ENCODE data around the gene MACROD2. TPM values are rescaled to one million over a fixed set of nuclear protein-coding genes. Genes with fewer than 3 reads are reported as not detected.

Gene MACROD2
- total RNA-seq, 4 donors from 2014 or later, result 2.1 to 28.1 (median 12.6) TPM

DNA sequence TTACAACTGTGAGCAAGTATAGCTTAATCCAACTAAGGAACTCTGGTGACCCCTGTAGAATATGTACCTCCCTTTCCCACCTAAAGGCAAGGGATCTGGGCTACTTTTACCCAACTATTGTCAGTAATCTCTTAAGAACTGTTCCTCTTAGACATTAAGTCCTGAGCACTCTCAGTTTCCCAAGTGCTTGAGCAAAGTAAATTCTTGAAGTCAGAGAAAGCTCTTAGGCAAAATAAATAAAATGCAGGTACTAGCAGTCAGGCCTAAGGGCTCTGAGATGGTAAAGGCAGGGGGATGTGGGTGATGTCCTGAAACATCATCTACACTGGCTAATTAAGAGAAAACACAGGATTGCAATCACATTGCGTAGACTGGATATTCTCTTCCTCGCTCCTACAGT, 788.5 kb downstream of the MACROD2 start:
- Histone ChIP-seq H3K27me3 (no peaks in the 10 kb centered on the region), H3K4me1 (no peaks in the 10 kb centered on the region), H3K4me3 (no peak overlapping the region), H3K9me3 (no peaks in the 10 kb centered on the region), H3K27ac (no peak overlapping the region), H3K36me3 (no peaks in the 10 kb centered on the region)
- no peak for DNase-seq
- intact Hi-C loops (cut with DNase I; ENCODE audit: low total_unique reads), result no loop called here
- TF ChIP-seq, protein P1, sequence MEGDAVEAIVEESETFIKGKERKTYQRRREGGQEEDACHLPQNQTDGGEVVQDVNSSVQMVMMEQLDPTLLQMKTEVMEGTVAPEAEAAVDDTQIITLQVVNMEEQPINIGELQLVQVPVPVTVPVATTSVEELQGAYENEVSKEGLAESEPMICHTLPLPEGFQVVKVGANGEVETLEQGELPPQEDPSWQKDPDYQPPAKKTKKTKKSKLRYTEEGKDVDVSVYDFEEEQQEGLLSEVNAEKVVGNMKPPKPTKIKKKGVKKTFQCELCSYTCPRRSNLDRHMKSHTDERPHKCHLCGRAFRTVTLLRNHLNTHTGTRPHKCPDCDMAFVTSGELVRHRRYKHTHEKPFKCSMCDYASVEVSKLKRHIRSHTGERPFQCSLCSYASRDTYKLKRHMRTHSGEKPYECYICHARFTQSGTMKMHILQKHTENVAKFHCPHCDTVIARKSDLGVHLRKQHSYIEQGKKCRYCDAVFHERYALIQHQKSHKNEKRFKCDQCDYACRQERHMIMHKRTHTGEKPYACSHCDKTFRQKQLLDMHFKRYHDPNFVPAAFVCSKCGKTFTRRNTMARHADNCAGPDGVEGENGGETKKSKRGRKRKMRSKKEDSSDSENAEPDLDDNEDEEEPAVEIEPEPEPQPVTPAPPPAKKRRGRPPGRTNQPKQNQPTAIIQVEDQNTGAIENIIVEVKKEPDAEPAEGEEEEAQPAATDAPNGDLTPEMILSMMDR (IDR thresholded peaks at IDR 0.05), result no peak
- no peak for TF ChIP-seq POLR2A (IDR thresholded peaks at IDR 0.05)

DNA sequence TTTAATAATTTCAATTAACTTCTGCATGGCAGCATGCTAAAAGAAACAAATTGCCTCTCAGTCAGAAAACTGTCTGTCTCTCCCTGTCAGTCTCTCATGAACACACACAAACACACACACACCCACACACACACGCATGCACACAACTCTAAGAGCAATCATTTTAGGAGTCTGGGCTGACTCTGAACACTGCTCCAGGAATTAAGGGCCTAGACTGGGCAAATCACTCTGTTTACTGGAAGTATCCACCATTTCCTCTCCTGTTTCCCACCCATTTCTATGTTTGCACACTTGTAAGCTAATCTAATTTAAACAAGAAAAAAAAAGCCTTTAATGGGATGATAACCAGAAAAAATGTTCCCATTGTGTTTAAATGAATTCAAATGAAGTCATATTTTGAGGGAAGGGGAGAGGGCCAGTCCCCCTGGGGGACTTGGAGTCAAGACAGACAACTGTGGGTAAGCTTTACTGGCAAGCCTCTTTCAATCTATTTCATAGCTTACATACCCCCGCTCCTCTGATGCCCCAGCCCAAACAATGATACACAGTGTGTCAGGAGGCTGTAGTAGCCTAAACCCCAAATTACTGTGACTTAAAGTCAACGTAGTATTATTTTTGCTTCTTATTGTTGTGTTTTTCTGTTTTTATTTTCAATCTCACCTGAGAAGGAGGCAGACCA, 789.9 kb downstream of the MACROD2 start:
- TF ChIP-seq, protein P1 (IDR thresholded peaks at IDR 0.05), result no peak
- TF ChIP-seq POLR2A (IDR thresholded peaks at IDR 0.05), result no peak
- no peak for DNase-seq
- Histone ChIP-seq H3K4me3 (no peak overlapping the region), H3K9me3 (no peaks in the 10 kb centered on the region), H3K27me3 (no peaks in the 10 kb centered on the region), H3K36me3 (no peaks in the 10 kb centered on the region), H3K4me1 (no peaks in the 10 kb centered on the region), H3K27ac (no peak overlapping the region)
- intact Hi-C loops (cut with DNase I; ENCODE audit: low total_unique reads), result no loop called here

DNA sequence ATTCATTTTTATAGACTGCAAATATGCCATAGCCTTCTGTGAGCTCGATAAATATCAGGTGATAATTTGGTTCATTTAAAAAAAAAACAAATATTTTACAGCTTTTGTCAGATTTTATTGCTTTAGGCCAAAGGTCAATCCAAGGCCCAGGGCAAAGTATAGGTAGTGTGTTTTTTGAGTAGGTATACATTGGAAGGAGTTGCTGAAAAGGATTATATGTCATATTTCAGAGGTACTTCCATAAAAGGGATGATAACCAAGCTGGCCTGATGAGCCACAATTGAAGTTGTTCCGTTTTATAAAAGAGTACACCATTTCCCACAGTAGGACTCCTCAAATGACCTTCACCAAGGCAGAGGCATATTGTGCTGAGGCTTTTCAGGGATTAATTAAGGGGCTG, 794.9 kb downstream of the MACROD2 start:
- Histone ChIP-seq H3K36me3 (no peaks in the 10 kb centered on the region), H3K27ac (no peak overlapping the region), H3K4me3 (no peak overlapping the region), H3K27me3 (no peaks in the 10 kb centered on the region), H3K9me3 (no peaks in the 10 kb centered on the region), H3K4me1 (no peaks in the 10 kb centered on the region)
- no peak for TF ChIP-seq POLR2A (IDR thresholded peaks at IDR 0.05)
- TF ChIP-seq, protein P1 (IDR thresholded peaks at IDR 0.05), result no peak
- intact Hi-C loops (cut with DNase I; ENCODE audit: low total_unique reads), result no loop called here
- DNase-seq, result no peak

DNA sequence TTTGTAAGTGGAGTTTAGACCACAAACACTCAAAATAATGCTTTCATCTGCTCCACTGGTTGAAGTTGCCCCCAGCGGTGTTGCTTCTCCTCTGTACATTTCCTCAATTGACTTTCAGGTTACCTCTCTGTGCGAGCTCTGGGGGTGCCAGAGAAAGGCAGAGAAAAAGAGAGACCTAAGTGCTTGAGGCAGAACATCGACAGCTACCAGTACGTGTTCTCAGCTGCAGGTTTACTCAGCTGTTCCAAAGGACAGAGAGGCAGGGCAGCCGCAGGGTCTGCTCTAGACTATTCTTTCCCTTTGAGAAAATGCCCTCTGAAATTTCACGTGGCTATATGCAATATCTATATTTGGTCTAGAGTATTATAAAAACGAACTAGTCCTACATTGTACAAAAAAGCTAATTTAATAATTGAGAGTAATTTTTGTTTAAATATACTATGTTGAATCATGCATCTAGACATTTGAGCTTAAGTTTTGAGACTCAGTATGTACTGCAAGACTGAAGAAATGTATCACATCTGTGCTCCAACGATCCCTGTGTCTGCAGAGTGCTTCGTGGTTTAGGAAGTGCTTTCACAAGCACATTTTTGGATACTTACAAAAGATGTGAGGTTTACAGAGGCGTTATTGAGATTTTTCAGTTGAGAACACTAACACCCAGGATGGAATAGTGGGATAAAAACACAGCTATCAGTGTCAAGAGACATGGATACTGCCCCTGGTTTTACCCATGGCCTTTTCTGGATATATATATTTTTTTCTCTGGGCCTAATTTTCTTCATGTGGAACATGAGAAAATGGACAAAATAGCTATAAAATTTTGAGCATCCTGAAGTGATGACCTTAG, 795.7 kb downstream of the MACROD2 start:
- Histone ChIP-seq H3K27ac (no peak overlapping the region), H3K36me3 (no peaks in the 10 kb centered on the region), H3K4me3 (no peak overlapping the region), H3K4me1 (no peaks in the 10 kb centered on the region), H3K9me3 (no peaks in the 10 kb centered on the region), H3K27me3 (no peaks in the 10 kb centered on the region)
- intact Hi-C loops (cut with DNase I; ENCODE audit: low total_unique reads), result no loop called here
- DNase-seq, result no peak
- TF ChIP-seq, protein P1 (IDR thresholded peaks at IDR 0.05), result no peak
- TF ChIP-seq POLR2A (IDR thresholded peaks at IDR 0.05), result no peak

GRCh38 chr20:14792915-14793314, 797.6 kb downstream of the MACROD2 start:
- no peaks in the 10 kb centered on the region for H3K9me3 ChIP-seq
- intact Hi-C loops (cut with DNase I; ENCODE audit: low total_unique reads), result no loop called here
- no peaks in the 10 kb centered on the region for H3K4me1 ChIP-seq
- H3K27ac ChIP-seq, result no peak overlapping the region
- H3K36me3 ChIP-seq, result no peaks in the 10 kb centered on the region
- H3K27me3 ChIP-seq, result no peaks in the 10 kb centered on the region
- DNase-seq, result no peak
- H3K4me3 ChIP-seq, result no peak overlapping the region
- TF ChIP-seq, protein P1 (IDR thresholded peaks at IDR 0.05), result no peak
- no peak for TF ChIP-seq POLR2A (IDR thresholded peaks at IDR 0.05)

All from uterus (tissue), 4 donors.